Stimulated activated CD8-positive, alpha-beta memory T cell treated with anti-CD3 and anti-CD28 coated beads, Interleukin-15, amount 100 ng/mL, for 48 hours (primary cell): ENCODE results near the gene QRFP.

Experiments
- DNase-seq, 2 donors: peaks; one replicate each; pipeline ENCODE4 v3.0.0-alpha.2; 2020; ENCODE audit warnings: low read depth in 2 of 2

Gene QRFP

GRCh38 chr9:130890870-130891687 lies 5.5 kb downstream of the QRFP start:
- no peak for DNase-seq

- no peak for DNase-seq
Observed at GRCh38 chr9:130890124-130890523, 6.5 kb downstream of the QRFP start.

- no peak for DNase-seq
Observed at GRCh38 chr9:130888146-130888885, 8.3 kb downstream of the QRFP start.

GRCh38 chr9:130887494-130888144 lies 9.0 kb downstream of the QRFP start:
- DNase-seq, result no peak

- DNase-seq, result no peak
Observed at GRCh38 chr9:130886981-130887380, 9.6 kb downstream of the QRFP start.

- no peak for DNase-seq
Observed at GRCh38 chr9:130885484-130886375, 10.9 kb downstream of the QRFP start.

- no peak for DNase-seq
Observed at GRCh38 chr9:130884542-130885483, 11.8 kb downstream of the QRFP start.

GRCh38 chr9:130884111-130884531 lies 12.5 kb downstream of the QRFP start:
- no peak for DNase-seq

- no peak for DNase-seq
Observed at GRCh38 chr9:130883479-130883878, 13.1 kb downstream of the QRFP start.

GRCh38 chr9:130882696-130883225 lies 13.9 kb downstream of the QRFP start:
- DNase-seq, result no peak

- DNase-seq, result no peak
Observed at GRCh38 chr9:130881516-130881915, 15.1 kb downstream of the QRFP start.

GRCh38 chr9:130880599-130881220 lies 15.9 kb downstream of the QRFP start:
- no peak for DNase-seq

- no peak for DNase-seq
Observed at GRCh38 chr9:130879863-130880411, 16.7 kb downstream of the QRFP start.

GRCh38 chr9:130878295-130878694 lies 18.3 kb downstream of the QRFP start:
- DNase-seq, result no peak

GRCh38 chr9:130877300-130877699 lies 19.3 kb downstream of the QRFP start:
- no peak for DNase-seq

- no peak for DNase-seq
Observed at GRCh38 chr9:130874783-130875182, 21.8 kb downstream of the QRFP start.

GRCh38 chr9:130873966-130874365 lies 22.6 kb downstream of the QRFP start:
- DNase-seq, result no peak

- no peak for DNase-seq
Observed at GRCh38 chr9:130872912-130873503, 23.6 kb downstream of the QRFP start.

- no peak for DNase-seq
Observed at GRCh38 chr9:130872508-130872907, 24.1 kb downstream of the QRFP start.
